K562 (cell line): ENCODE results near the gene CTSW. TPM values are rescaled to one million over a fixed set of nuclear protein-coding genes. Genes with fewer than 3 reads are reported as not detected.

Source experiments
- ATAC-seq: fragments of 200-7000 bp; cut with Tn5 transposase; 3 replicates; pipeline ENCODE4 v1.9.1; 2020; ENCODE audit warnings: moderate library complexity
- BruUV-seq: library from RNA; stranded (reverse); fragments of 400-500 nt; replicated peaks from 2 replicates; lab custom pipeline; 2021; lab: Mats Ljungman, UMichigan
- CTCF ChIA-PET: fragments of 300-600 bp; formaldehyde crosslinking; extraction: SDS; loops from one replicate; lab custom pipeline; 2021; ENCODE audit warnings: low intra/inter-chr PET ratio; lab: Yijun Ruan, JAX
- POLR2A ChIA-PET: fragments of 300-600, 350-650 bp; sonication (Branson Sonifier 250); formaldehyde crosslinking; extraction: SDS; loops from one replicate; lab custom pipeline; 2021; ENCODE audit warnings: antibody characterized with exemption, inconsistent platforms; lab: Yijun Ruan, JAX
- DNase-seq, 4 experiments: peaks; one replicate each; pipeline versions ENCODE4 v3.0.0 to v3.0.0-alpha.2; 2011 to 2018; ENCODE audit warnings: low spot score in 3 of 4, mixed read lengths in 3 of 4; ENCODE audit errors: extremely low read depth in 1 of 4
- FAIRE-seq: peaks from 2 replicates; lab custom pipeline; 2011; peaks lifted over from hg19 to GRCh38; lab: Jason Lieb, UNC
- H2AFZ ChIP-seq: 2 replicates; pipeline ENCODE4 v1.6.0; 2011; ENCODE audit warnings: low read depth, low read length, control low read depth, inconsistent platforms
- H3K27ac ChIP-seq: fragments of 200-600 bp; 3 replicates; pipeline ENCODE4 v1.8.0; 2011; ENCODE audit warnings: low read depth, mild to moderate bottlenecking, control low read depth, inconsistent platforms, low read length, moderate library complexity, mixed read lengths; ENCODE audit errors: extremely low read depth
- H3K27me3 ChIP-seq, 2 experiments: fragments of 300-600 bp in 1 of 2; 2 replicates in 1 of 2; 3 replicates in 1 of 2; pipeline versions ENCODE4 v1.6.0 to v1.8.0; 2011; ENCODE audit warnings: inconsistent platforms in 2 of 2, low read length in 2 of 2, mild to moderate bottlenecking in 1 of 2, mixed read lengths in 1 of 2, moderate library complexity in 1 of 2; ENCODE audit not compliant: control insufficient read depth in 2 of 2, insufficient read depth in 2 of 2
- H3K36me3 ChIP-seq: fragments of 300-600 bp; 3 replicates; pipeline ENCODE4 v1.8.0; 2011; ENCODE audit warnings: mild to moderate bottlenecking, low read length, inconsistent platforms; ENCODE audit not compliant: control insufficient read depth, insufficient read depth
- H3K4me1 ChIP-seq, 2 experiments: fragments of 200-600 bp in 1 of 2; replicated peaks in 1 of 2; 2 replicates in 1 of 2; 3 replicates in 1 of 2; pipeline versions ENCODE4 v1.5.1 to v1.8.0; 2011; ENCODE audit warnings: inconsistent platforms in 2 of 2, low read length in 2 of 2, mild to moderate bottlenecking in 1 of 2, mixed read lengths in 1 of 2, moderate library complexity in 1 of 2; ENCODE audit not compliant: control insufficient read depth in 2 of 2, insufficient read depth in 2 of 2
- H3K4me2 ChIP-seq: 2 replicates; pipeline ENCODE4 v1.6.1; 2011; ENCODE audit warnings: low read length, control low read depth, inconsistent platforms, mixed read lengths; ENCODE audit not compliant: insufficient read depth
- H3K4me3 ChIP-seq: fragments of 200-600 bp; sonication (generic), shearing (Covaris generic); 2 replicates; pipeline ENCODE4 v1.5.1; 2016; ENCODE audit warnings: control low read depth, inconsistent platforms
- H3K79me2 ChIP-seq: fragments of 200-600 bp; 3 replicates; pipeline ENCODE4 v1.8.0; 2011; ENCODE audit warnings: low read length, inconsistent platforms; ENCODE audit not compliant: control insufficient read depth, insufficient read depth
- H3K9ac ChIP-seq, 2 experiments: 2 replicates each; pipeline versions ENCODE4 v1.6.0 to v1.6.1; 2011; ENCODE audit warnings: low read depth in 2 of 2, low read length in 2 of 2, control low read depth in 1 of 2, inconsistent platforms in 1 of 2, mild to moderate bottlenecking in 1 of 2, mixed read lengths in 1 of 2; ENCODE audit not compliant: insufficient read depth in 1 of 2
- H3K9me1 ChIP-seq: one replicate; pipeline ENCODE4 v1.6.0; 2011; ENCODE audit warnings: inconsistent platforms, mild to moderate bottlenecking, low read length, moderate library complexity; ENCODE audit not compliant: control insufficient read depth, insufficient read depth
- H3K9me3 ChIP-seq: replicated peaks from 2 replicates; pipeline ENCODE4 v1.5.1; 2011; ENCODE audit warnings: low read depth, low read length, inconsistent platforms; ENCODE audit not compliant: control insufficient read depth, insufficient read depth
- H4K20me1 ChIP-seq: replicated peaks from 2 replicates; pipeline ENCODE4 v1.6.1; 2011; ENCODE audit warnings: low read length, inconsistent platforms, mixed read lengths; ENCODE audit not compliant: control insufficient read depth, insufficient read depth
- BRF2 ChIP-seq: IDR thresholded peaks from 3 replicates; pipeline ENCODE4 v1.6.1; 2011; ENCODE audit warnings: borderline replicate concordance, mild to moderate bottlenecking; ENCODE audit not compliant: insufficient read length, insufficient read depth
- EHMT2 ChIP-seq: fragments of 450-650 bp; IDR thresholded peaks from 2 replicates; pipeline ENCODE4 v1.6.1; 2018; ENCODE audit warnings: antibody characterized with exemption
- GATA2 ChIP-seq: sonication (generic); formaldehyde crosslinking; IDR thresholded peaks from 2 replicates; pipeline ENCODE4 v1.4.0; 2020; ENCODE audit warnings: mild to moderate bottlenecking, missing genetic modification reagents
- JUNB ChIP-seq: fragments of 450-650 bp; formaldehyde crosslinking; conservative IDR thresholded peaks from 2 replicates; pipeline ENCODE4 v1.4.0; 2020; ENCODE audit warnings: mild to moderate bottlenecking
- PTTG1 ChIP-seq: fragments of 450-650 bp; IDR thresholded peaks from 2 replicates; pipeline ENCODE4 v1.6.1; 2016; ENCODE audit warnings: low read depth, mild to moderate bottlenecking, missing genetic modification characterization, missing compliant biosample characterization
- SETDB1 ChIP-seq: IDR thresholded peaks from one replicate; pipeline ENCODE4 v1.6.1; 2012; ENCODE audit warnings: low read length, control low read depth, inconsistent platforms
- SMAD4 ChIP-seq: fragments of 250-450 bp; sonication (Bioruptor Pico); conservative IDR thresholded peaks from 2 replicates; pipeline ENCODE4 v1.8.0; 2021; ENCODE audit warnings: inconsistent platforms, mild to moderate bottlenecking, moderate library complexity
- SMARCB1 ChIP-seq: IDR thresholded peaks from 2 replicates; pipeline ENCODE4 v1.6.1; 2011; ENCODE audit warnings: improper control_type of control experiment, low read depth; ENCODE audit not compliant: insufficient read length
- THRAP3 ChIP-seq: fragments of 450-650 bp; IDR thresholded peaks from 2 replicates; pipeline ENCODE4 v1.6.1; 2016; ENCODE audit warnings: mild to moderate bottlenecking, inconsistent platforms, borderline replicate concordance
- U2AF2 ChIP-seq: fragments of 200-400 bp; formaldehyde crosslinking; optimal IDR thresholded peaks from 2 replicates; pipeline ENCODE3; 2017; ENCODE audit warnings: low read depth, mild to moderate bottlenecking, low read length
- ZNF41 ChIP-seq: fragments of 250-450 bp; sonication (Bioruptor Pico); conservative IDR thresholded peaks from 2 replicates; pipeline ENCODE4 v1.4.0; 2020; ENCODE audit warnings: mild to moderate bottlenecking
- ZNF57 ChIP-seq: fragments of 450-650 bp; formaldehyde crosslinking; IDR thresholded peaks from 2 replicates; pipeline ENCODE4 v1.4.0; 2020; ENCODE audit warnings: mild to moderate bottlenecking, moderate library complexity
- WGBS: fragments of 100-300 bp; shearing (Covaris generic); methylation state at CpG from one replicate; pipeline ENCODE4 v1.1.6; 2016; ENCODE audit warnings: low coverage, mixed read lengths; ENCODE audit not compliant: insufficient coverage; ENCODE audit errors: missing lambda C conversion rate; 5-methylcytosine and 5-hydroxymethylcytosine counted together
- in situ Hi-C: fragments of 300-500 bp; cut with MboI; formaldehyde crosslinking; loops from 4 replicates; pipeline ENCODE4 v1.15.0; 2018; ENCODE audit warnings: inconsistent platforms, mixed read lengths
- intact Hi-C: fragments of 100-400 bp; cut with micrococcal nuclease; formaldehyde crosslinking; loops from 2 replicates; pipeline ENCODE4 v1.14.2; 2022
- polyA plus RNA-seq, 8 experiments: library from polyadenylated mRNA; depleted of rRNA in 4 of 8; stranded (reverse) in 5 of 8; unstranded in 3 of 8; fragments of >200 nt; fragmentation: Nextera tagmentation in 2 of 8; fragmentation: Illumina TruSeq in 1 of 8; extraction: Ambion mirVana in 2 of 8; extraction: Trizol in 1 of 8; gene quantifications; 2 replicates each; pipeline versions ENCODE4 v1.2.1 to v1.2.3, GENCODE V29; 2011 to 2014; ENCODE audit warnings: inconsistent platforms in 1 of 8, missing spikeins in 1 of 8
- total RNA-seq, 7 experiments: library from RNA; depleted of rRNA in 6 of 7; stranded (reverse); fragments of >200 nt in 6 of 7; fragmentation: Illumina TruSeq in 2 of 7; extraction: Trizol in 2 of 7; gene quantifications; 2 replicates each; pipeline versions ENCODE4 v1.2.1 to v1.2.3, GENCODE V29; 2011 to 2021; ENCODE audit warnings: low replicate concordance in 1 of 7
- TF ChIP-seq, protein P1 (sequence below): sonication (generic); formaldehyde crosslinking; IDR thresholded peaks from 2 replicates; pipeline ENCODE4 v1.8.1; 2023; ENCODE audit warnings: mild to moderate bottlenecking, missing genetic modification reagents
- TF ChIP-seq, protein P2 (sequence below): sonication (generic); formaldehyde crosslinking; IDR thresholded peaks from 2 replicates; pipeline ENCODE4 v1.8.0; 2022; ENCODE audit warnings: mild to moderate bottlenecking, low read depth, missing genetic modification reagents
- TF ChIP-seq, protein P3 (sequence below): sonication (generic); formaldehyde crosslinking; IDR thresholded peaks from 2 replicates; pipeline ENCODE4 v1.8.0; 2022; ENCODE audit warnings: missing genetic modification reagents, mild to moderate bottlenecking, borderline replicate concordance

CTSW gene
- total and polyA plus RNA-seq, 9 of the 15 experiments (the other 6 are each of a cell fraction or from before 2014, with no cell fraction given), result 0.04 TPM; not detected in 8

DNA sequence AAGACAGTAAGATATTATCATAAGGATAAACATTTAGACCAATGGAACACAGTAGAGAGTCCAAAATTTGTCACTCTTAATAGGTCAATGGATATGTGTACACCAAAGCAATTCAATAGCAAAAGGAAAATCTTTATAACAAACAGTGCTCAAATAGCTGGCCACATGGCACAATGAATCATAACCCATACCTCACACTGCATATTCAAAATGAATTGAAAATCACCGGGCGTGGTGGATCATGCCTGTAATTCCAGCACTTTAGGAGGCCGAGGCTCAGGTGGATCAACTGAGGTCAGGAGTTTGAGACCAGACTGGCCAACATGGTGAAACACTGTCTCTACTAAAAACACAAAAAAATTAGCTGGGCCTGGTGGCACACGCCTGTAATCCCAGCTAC, 37.5 kb upstream of the CTSW start (continued):
- TF ChIP-seq SETDB1, result no peak

- Histone ChIP-seq H3K9me1 (no peaks in the 10 kb centered on the region), H3K27me3 (no peaks in the 10 kb centered on the region), H3K9ac (no peak overlapping the region), H3K79me2 (no peaks in the 10 kb centered on the region), H3K4me2 (no peak overlapping the region), H3K9me3 (no peaks in the 10 kb centered on the region), H3K27ac (no peak overlapping the region), H4K20me1 (no peaks in the 10 kb centered on the region), H3K4me3 (no peak overlapping the region), H3K36me3 (no peaks in the 10 kb centered on the region), H3K4me1 (peaks cover 0 to 4% of the 10 kb centered on the region in 2 experiments; a peak in 2 of 5 replicates), H2AFZ (no peak overlapping the region)
- no peak for DNase-seq
- CTCF ChIA-PET, result no interaction called here
- WGBS, result 71% methylated on average over 3 of the region's 3 CpGs
- BruUV-seq, result no TSS peak
- no peak for FAIRE-seq
- POLR2A ChIA-PET, result interaction anchor here (0.7 to 1.7 kb wide), 3 partner anchors 8 to 14 kb away, joined by 3 to 12 read pairs (median 4); partner anchors contain the start of gene CFL1
- TF ChIP-seq PTTG1, result no peak
- TF ChIP-seq ZNF41 (CRISPR knock-in tag), result no peak
- TF ChIP-seq, protein P1, sequence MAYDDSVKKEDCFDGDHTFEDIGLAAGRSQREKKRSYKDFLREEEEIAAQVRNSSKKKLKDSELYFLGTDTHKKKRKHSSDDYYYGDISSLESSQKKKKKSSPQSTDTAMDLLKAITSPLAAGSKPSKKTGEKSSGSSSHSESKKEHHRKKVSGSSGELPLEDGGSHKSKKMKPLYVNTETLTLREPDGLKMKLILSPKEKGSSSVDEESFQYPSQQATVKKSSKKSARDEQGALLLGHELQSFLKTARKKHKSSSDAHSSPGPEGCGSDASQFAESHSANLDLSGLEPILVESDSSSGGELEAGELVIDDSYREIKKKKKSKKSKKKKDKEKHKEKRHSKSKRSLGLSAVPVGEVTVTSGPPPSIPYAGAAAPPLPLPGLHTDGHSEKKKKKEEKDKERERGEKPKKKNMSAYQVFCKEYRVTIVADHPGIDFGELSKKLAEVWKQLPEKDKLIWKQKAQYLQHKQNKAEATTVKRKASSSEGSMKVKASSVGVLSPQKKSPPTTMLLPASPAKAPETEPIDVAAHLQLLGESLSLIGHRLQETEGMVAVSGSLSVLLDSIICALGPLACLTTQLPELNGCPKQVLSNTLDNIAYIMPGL (CRISPR knock-in tag), result no peak
- TF ChIP-seq SMARCB1, result no peak
- TF ChIP-seq GATA2, result no peak
- TF ChIP-seq, protein P2, sequence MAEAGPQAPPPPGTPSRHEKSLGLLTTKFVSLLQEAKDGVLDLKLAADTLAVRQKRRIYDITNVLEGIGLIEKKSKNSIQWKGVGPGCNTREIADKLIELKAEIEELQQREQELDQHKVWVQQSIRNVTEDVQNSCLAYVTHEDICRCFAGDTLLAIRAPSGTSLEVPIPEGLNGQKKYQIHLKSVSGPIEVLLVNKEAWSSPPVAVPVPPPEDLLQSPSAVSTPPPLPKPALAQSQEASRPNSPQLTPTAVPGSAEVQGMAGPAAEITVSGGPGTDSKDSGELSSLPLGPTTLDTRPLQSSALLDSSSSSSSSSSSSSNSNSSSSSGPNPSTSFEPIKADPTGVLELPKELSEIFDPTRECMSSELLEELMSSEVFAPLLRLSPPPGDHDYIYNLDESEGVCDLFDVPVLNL, result no peak
- no peak for TF ChIP-seq SMAD4 (CRISPR knock-in tag)
- no peak for TF ChIP-seq ZNF57 (CRISPR knock-in tag)
- TF ChIP-seq EHMT2, result no peak
- no peak for TF ChIP-seq THRAP3
- TF ChIP-seq BRF2, result no peak
- no peak for TF ChIP-seq U2AF2
- no peak for TF ChIP-seq JUNB (CRISPR knock-in tag)
- TF ChIP-seq, protein P3, sequence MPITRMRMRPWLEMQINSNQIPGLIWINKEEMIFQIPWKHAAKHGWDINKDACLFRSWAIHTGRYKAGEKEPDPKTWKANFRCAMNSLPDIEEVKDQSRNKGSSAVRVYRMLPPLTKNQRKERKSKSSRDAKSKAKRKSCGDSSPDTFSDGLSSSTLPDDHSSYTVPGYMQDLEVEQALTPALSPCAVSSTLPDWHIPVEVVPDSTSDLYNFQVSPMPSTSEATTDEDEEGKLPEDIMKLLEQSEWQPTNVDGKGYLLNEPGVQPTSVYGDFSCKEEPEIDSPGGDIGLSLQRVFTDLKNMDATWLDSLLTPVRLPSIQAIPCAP (CRISPR knock-in tag), result no peak
- intact Hi-C loops, result no loop called here
- in situ Hi-C loops, result no loop called here
- ATAC-seq, result no peak
Observed at GRCh38 chr11:65843811-65844210, 35.8 kb upstream of the CTSW start.
